SW 1271 (cell line): Measurements from ENCODE around the gene ZNG1E.
"Not testable (repeated sequence)": the region's sequence is repeated elsewhere in the genome, so short reads cannot be mapped to it uniquely, and the experiment has no call there.

Source experiments
- DNase-seq, 2 experiments: peaks; one replicate each; lab custom pipeline; 2025; lab: John Stamatoyannopoulos, UW

Gene ZNG1E

DNA sequence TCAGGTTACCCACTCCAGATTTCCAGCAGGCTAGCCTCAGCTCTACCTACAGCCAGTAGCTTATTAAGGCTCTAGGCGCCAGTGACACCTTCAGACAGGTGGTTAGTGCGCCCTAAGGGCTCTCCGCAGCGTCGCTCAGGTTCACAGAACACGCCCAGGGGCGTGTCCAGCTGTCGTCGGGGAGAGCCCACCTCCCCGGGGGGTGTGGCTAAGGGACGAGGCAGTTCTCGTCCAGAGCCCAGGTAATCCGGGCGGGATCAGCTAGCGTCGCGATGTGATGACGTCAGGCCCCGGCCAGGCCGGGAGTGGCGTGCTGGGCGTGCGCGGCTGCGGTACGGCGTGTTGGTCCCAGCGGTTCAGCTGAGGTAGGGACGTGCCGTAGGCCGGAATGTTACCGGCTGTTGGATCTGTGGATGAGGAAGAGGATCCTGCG, at the start of gene ZNG1E:
TSS of gene ZNG1E (plus strand) at position 340 of the 433 bp plus-strand sequence. CDS start at position 389, 49 bp downstream.
- DNase-seq = not testable (repeated sequence)

GRCh38 chr9:65673579-65673978, 2.1 kb upstream of the ZNG1E start:
- DNase-seq = not testable (repeated sequence)

DNA sequence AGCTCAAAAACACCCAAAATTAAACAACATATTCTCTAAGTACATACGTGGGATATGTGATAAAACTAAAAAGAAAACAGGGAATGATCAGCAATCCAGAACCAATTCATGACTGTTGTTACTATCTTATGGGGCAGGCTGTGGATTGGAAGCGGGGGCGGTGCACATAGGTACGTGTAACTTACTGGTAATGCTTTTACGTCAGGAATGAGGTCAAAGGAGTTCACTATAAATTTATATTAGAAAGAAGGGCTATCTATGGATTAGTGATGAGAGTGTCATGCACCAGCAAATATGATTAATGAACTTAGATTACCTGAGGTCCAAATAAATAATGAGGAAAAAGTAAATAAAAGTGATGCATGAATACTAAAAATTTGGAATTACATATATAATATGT, 710 bp upstream of the ZNG1E start:
- not testable (repeated sequence) for DNase-seq

GRCh38 chr9:65676389-65676788, 661 bp downstream of the ZNG1E start:
- DNase-seq = not testable (repeated sequence)

DNA sequence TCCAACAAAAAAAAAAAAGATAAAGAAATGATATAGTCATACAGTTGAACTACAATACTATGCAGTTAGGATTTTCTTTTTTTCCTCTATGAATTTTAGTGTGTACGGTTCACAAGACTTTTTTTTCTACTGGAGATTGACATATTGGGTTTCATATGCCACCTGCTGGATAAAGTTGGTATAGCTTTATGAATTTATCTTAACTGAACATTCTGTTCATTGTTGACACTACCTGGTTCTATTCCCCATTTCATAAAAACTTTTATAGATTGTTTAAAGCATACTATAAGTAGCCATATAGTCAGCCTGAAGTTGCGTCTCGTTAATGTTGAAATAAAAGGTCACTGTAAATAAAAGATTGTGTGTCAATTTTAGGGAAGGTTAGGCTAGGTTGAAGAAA, 2.8 kb downstream of the ZNG1E start:
- not testable (repeated sequence) for DNase-seq

DNA sequence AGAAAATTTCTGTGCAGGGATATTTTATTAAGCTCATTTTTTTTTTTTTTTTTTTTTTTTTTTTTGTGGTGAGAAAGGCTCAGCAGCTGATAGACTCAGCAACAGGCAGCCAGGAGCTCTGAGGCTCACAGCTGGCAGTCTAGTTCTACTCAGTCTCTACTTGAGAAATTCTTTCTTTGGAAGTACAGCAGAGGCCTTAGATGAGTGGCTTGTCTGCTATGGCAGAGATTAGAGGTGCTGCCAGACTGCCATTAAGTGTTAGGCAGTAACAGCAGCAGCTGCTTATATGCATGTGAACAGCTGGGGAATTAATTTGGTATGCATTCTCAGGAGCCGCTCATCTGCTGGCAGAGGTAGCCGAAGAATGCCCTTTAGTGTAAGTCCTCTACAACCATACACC, 27.8 kb downstream of the ZNG1E start:
- DNase-seq = not testable (repeated sequence)

GRCh38 chr9:65714445-65714844, 38.7 kb downstream of the ZNG1E start:
- DNase-seq = not testable (repeated sequence)

DNA sequence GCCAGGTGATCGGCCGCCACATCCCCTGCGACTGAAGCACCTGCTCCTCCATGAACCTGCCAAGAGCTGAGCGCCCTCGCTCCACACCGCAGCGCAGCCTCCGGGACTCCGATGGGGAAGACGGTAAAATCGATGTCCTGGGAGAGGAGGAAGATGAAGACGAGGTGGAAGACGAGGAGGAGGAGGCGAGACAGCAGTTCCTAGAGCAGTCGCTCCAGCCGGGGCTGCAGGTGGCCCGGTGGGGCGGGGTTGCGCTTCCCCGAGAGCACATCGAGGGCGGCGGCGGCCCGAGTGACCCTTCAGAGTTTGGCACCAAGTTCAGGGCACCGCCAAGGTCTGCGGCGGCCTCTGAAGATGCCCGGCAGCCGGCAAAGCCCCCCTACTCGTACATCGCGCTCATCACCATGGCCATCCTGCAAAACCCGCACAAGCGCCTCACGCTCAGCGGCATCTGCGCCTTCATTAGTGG, 61.4 kb downstream of the ZNG1E start, which contains the start of gene FOXD4L4:
TSS of gene FOXD4L4 (plus strand) at position 51 of the 469 bp plus-strand sequence. CDS start at position 51, 0 bp downstream.
- not testable (repeated sequence) for DNase-seq

- DNase-seq = not testable (repeated sequence)
Observed at GRCh38 chr9:65738133-65738532, 62.4 kb downstream of the ZNG1E start.
